SK-N-SH treated with all-trans-retinoic acid at 6 μM for 48 hours (cell line): Measurements from ENCODE around the gene IL1B.

ENCODE experiments used
- ATAC-seq: fragments of 200-7000 bp; cut with Tn5 transposase; 3 replicates; pipeline ENCODE4 v1.9.1; 2020; ENCODE audit warnings: mild to moderate bottlenecking, moderate library complexity
- BACH2 ChIP-seq: fragments of 250-450 bp; sonication (Bioruptor Pico); IDR thresholded peaks from 2 replicates; pipeline ENCODE4 v1.9.0; 2021; ENCODE audit warnings: mild to moderate bottlenecking, borderline replicate concordance
- CSRNP3 ChIP-seq: fragments of 250-450 bp; sonication (Bioruptor Pico); IDR thresholded peaks from 2 replicates; pipeline ENCODE4 v1.5.1; 2021; ENCODE audit warnings: mild to moderate bottlenecking, moderate library complexity
- ESRRG ChIP-seq: fragments of 250-450 bp; sonication (Bioruptor Pico); IDR thresholded peaks from 2 replicates; pipeline ENCODE4 v1.6.1; 2021; ENCODE audit warnings: mild to moderate bottlenecking
- GLIS3 ChIP-seq: fragments of 250-450 bp; sonication (Bioruptor Pico); IDR thresholded peaks from 2 replicates; pipeline ENCODE4 v1.5.0; 2020; ENCODE audit warnings: mild to moderate bottlenecking, moderate library complexity
- OSR1 ChIP-seq: fragments of 250-450 bp; sonication (Bioruptor Pico); IDR thresholded peaks from 2 replicates; pipeline ENCODE4 v1.8.0; 2022; ENCODE audit warnings: moderate library complexity, mild to moderate bottlenecking, inconsistent platforms
- PATZ1 ChIP-seq: fragments of 250-450 bp; sonication (Bioruptor Pico); IDR thresholded peaks from 2 replicates; pipeline ENCODE4 v1.8.0; 2020; ENCODE audit warnings: mild to moderate bottlenecking, moderate library complexity, borderline replicate concordance
- SNAI2 ChIP-seq: fragments of 250-450 bp; sonication (Bioruptor Pico); IDR thresholded peaks from 2 replicates; pipeline ENCODE4 v1.5.0; 2020; ENCODE audit warnings: mild to moderate bottlenecking, moderate library complexity
- TCF4 ChIP-seq: fragments of 250-450 bp; sonication (Bioruptor Pico); IDR thresholded peaks from 2 replicates; pipeline ENCODE4 v1.8.0; 2021; ENCODE audit warnings: mild to moderate bottlenecking, moderate library complexity, borderline replicate concordance
- TOX ChIP-seq: fragments of 250-450 bp; sonication (Bioruptor Pico); IDR thresholded peaks from 2 replicates; pipeline ENCODE4 v1.8.0; 2021; ENCODE audit warnings: mild to moderate bottlenecking, moderate library complexity, borderline replicate concordance
- TSHZ2 ChIP-seq: fragments of 250-450 bp; sonication (Bioruptor Pico); IDR thresholded peaks from 2 replicates; pipeline ENCODE4 v1.5.0; 2020; ENCODE audit warnings: mild to moderate bottlenecking, moderate library complexity
- ZC3H10 ChIP-seq: fragments of 250-450 bp; sonication (Bioruptor Pico); IDR thresholded peaks from 2 replicates; pipeline ENCODE4 v1.5.1; 2021; ENCODE audit warnings: mild to moderate bottlenecking, moderate library complexity
- ZFP3 ChIP-seq: fragments of 250-450 bp; sonication (Bioruptor Pico); IDR thresholded peaks from 2 replicates; pipeline ENCODE4 v1.5.0; 2020; ENCODE audit warnings: mild to moderate bottlenecking, moderate library complexity
- ZFP30 ChIP-seq: fragments of 450-650 bp; formaldehyde crosslinking; IDR thresholded peaks from 2 replicates; pipeline ENCODE4 v1.5.0; 2022; ENCODE audit warnings: mild to moderate bottlenecking, moderate library complexity
- ZNF565 ChIP-seq: fragments of 450-650 bp; formaldehyde crosslinking; conservative IDR thresholded peaks from 2 replicates; pipeline ENCODE4 v1.5.0; 2020; ENCODE audit warnings: low read depth, mild to moderate bottlenecking, moderate library complexity
- ZNF70 ChIP-seq: fragments of 450-650 bp; formaldehyde crosslinking; IDR thresholded peaks from 2 replicates; pipeline ENCODE4 v1.5.0; 2020; ENCODE audit warnings: mild to moderate bottlenecking, moderate library complexity
- ZNF8 ChIP-seq: fragments of 450-650 bp; formaldehyde crosslinking; IDR thresholded peaks from 2 replicates; pipeline ENCODE4 v1.5.0; 2020; ENCODE audit warnings: mild to moderate bottlenecking, moderate library complexity
- TF ChIP-seq, protein P1 (sequence below): fragments of 250-450 bp; sonication (Bioruptor Pico); IDR thresholded peaks from 2 replicates; pipeline ENCODE4 v1.8.0; 2021; ENCODE audit warnings: low read depth, mild to moderate bottlenecking, moderate library complexity, borderline replicate concordance

Gene IL1B

DNA sequence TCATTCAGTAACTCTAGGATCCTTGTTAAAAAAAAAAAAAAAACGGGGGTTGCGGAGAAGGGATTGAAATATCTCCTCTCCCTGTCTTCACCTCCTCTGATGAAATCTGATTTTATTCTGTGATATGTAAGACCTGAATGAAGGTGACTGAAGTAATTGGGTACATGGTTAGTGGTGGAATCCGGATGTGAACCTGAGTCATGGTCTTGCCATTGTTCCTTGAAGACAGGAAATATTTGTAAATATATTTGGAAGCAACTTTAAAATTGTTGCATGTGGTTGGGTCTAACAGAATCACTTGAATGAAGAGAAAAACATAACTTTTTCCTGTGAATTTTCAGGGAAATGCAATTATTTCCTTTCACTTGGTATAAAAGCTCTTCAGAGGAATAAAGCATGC, 49.3 kb downstream of the IL1B start:
- no peak for ATAC-seq
- no peak for TF ChIP-seq BACH2 (CRISPR knock-in tag)
- TF ChIP-seq OSR1 (CRISPR knock-in tag) = no peak
- TF ChIP-seq TCF4 (CRISPR knock-in tag) = no peak
- TF ChIP-seq ESRRG (CRISPR knock-in tag) = no peak
- no peak for TF ChIP-seq SNAI2
- no peak for TF ChIP-seq CSRNP3 (CRISPR knock-in tag)
- no peak for TF ChIP-seq ZNF8 (CRISPR knock-in tag)
- TF ChIP-seq ZFP3 (CRISPR knock-in tag) = no peak
- TF ChIP-seq ZNF565 (CRISPR knock-in tag) = no peak
- no peak for TF ChIP-seq GLIS3 (CRISPR knock-in tag)

GRCh38 chr2:112784199-112785189, 52.1 kb downstream of the IL1B start, which contains the start of gene IL1A:
Gene IL1A, minus strand, starts transcription at chr2:112784493. Its CDS starts 723 bp downstream, at chr2:112783770.
- TF ChIP-seq PATZ1 (no peak), ZFP30 (CRISPR knock-in tag) (no peak), ESRRG (CRISPR knock-in tag) (no peak), BACH2 (CRISPR knock-in tag) (no peak)
- ATAC-seq = peak; percentile 68

- no peak for ATAC-seq
- TF ChIP-seq GLIS3 (CRISPR knock-in tag) (no peak), PATZ1 (no peak), TOX (CRISPR knock-in tag) (no peak), ZNF8 (CRISPR knock-in tag) (no peak), TCF4 (CRISPR knock-in tag) (no peak), TSHZ2 (CRISPR knock-in tag) (no peak), ZFP3 (CRISPR knock-in tag) (no peak), ZC3H10 (CRISPR knock-in tag) (no peak), ZNF70 (CRISPR knock-in tag) (no peak), ZFP30 (CRISPR knock-in tag) (no peak)
- TF ChIP-seq, protein P1, sequence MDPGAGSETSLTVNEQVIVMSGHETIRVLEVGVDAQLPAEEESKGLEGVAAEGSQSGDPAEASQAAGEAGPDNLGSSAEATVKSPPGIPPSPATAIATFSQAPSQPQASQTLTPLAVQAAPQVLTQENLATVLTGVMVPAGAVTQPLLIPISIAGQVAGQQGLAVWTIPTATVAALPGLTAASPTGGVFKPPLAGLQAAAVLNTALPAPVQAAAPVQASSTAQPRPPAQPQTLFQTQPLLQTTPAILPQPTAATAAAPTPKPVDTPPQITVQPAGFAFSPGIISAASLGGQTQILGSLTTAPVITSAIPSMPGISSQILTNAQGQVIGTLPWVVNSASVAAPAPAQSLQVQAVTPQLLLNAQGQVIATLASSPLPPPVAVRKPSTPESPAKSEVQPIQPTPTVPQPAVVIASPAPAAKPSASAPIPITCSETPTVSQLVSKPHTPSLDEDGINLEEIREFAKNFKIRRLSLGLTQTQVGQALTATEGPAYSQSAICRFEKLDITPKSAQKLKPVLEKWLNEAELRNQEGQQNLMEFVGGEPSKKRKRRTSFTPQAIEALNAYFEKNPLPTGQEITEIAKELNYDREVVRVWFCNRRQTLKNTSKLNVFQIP (CRISPR knock-in tag) = no peak
Measured at GRCh38 chr2:112783187-112783714, 53.3 kb downstream of the IL1B start.
